Gastroesophageal sphincter (tissue), 4 donors: ENCODE data around the gene SIRPA. TPM values are rescaled to one million over a fixed set of nuclear protein-coding genes. Genes with fewer than 3 reads are reported as not detected.

Source experiments
- ATAC-seq: fragments of 150-250 bp; one replicate; pipeline ENCODE4 v1.9.1; 2016; ENCODE audit warnings: mild to moderate bottlenecking, moderate library complexity
- H3K27ac ChIP-seq, 4 donors: fragments of 200-600 bp; sonication (generic) in 3 of 4; 1 replicate in 3 of 4; 2 replicates in 1 of 4; pipeline ENCODE4 v1.5.1; 2016 to 2019
- H3K27me3 ChIP-seq: fragments of 200-600 bp; sonication (generic); one replicate; pipeline ENCODE4 v1.5.1; 2019
- H3K36me3 ChIP-seq, 2 donors: fragments of 200-600 bp; sonication (generic); one replicate each; pipeline ENCODE4 v1.5.1; 2019; ENCODE audit warnings: control low read depth in 1 of 2
- H3K4me1 ChIP-seq, 3 donors: fragments of 200-600 bp; sonication (generic); 1 replicate in 2 of 3; 2 replicates in 1 of 3; pipeline ENCODE4 v1.5.1; 2016 to 2019; ENCODE audit warnings: control low read depth in 2 of 3
- H3K4me3 ChIP-seq, 2 donors: fragments of 200-600 bp; sonication (generic); one replicate each; pipeline ENCODE4 v1.5.1; 2019; ENCODE audit warnings: mild to moderate bottlenecking in 1 of 2, moderate library complexity in 1 of 2
- H3K9me3 ChIP-seq, 3 donors: fragments of 200-600 bp; sonication (generic); one replicate each; pipeline ENCODE4 v1.5.1; 2017 to 2019; ENCODE audit warnings: control low read depth in 2 of 3
- CTCF ChIP-seq, 4 experiments: fragments of 200-600 bp in 2 of 4; fragments of 450-650 bp in 2 of 4; sonication (generic) in 1 of 4; IDR thresholded peaks; one replicate each; pipeline ENCODE4 v1.5.1; 2017 to 2019; ENCODE audit warnings: antibody characterized with exemption in 4 of 4, mild to moderate bottlenecking in 2 of 4, moderate library complexity in 2 of 4
- EP300 ChIP-seq: sonication (generic); formaldehyde crosslinking; IDR thresholded peaks from one replicate; pipeline ENCODE4 v1.6.1; 2017; ENCODE audit warnings: antibody characterized with exemption, mild to moderate bottlenecking
- POLR2A ChIP-seq, 2 donors: fragments of 450-650 bp; IDR thresholded peaks; one replicate each; pipeline ENCODE4 v1.6.1; 2017; ENCODE audit warnings: antibody characterized with exemption in 2 of 2, mild to moderate bottlenecking in 2 of 2, moderate library complexity in 1 of 2
- POLR2AphosphoS5 ChIP-seq: sonication (generic); formaldehyde crosslinking; IDR thresholded peaks from one replicate; pipeline ENCODE4 v1.6.1; 2017; ENCODE audit warnings: antibody characterized with exemption
- WGBS, 2 donors: methylation state at CpG; one replicate each; pipeline ENCODE4 v1.1.5; 2018; ENCODE audit warnings: low coverage in 1 of 2; 5-methylcytosine and 5-hydroxymethylcytosine counted together
- total RNA-seq, 4 donors: library from RNA; depleted of rRNA; stranded (reverse); fragments of >200 nt; gene quantifications; one replicate each; pipeline ENCODE4 v1.1.0, GENCODE V29; 2016

SIRPA gene
- total RNA-seq, 4 donors from 2014 or later, result 11.7 to 31.7 (median 27.4) TPM

- Histone ChIP-seq H3K36me3 (no peaks in the 10 kb centered on the region), H3K27me3 (no peaks in the 10 kb centered on the region), H3K9me3 (no peaks in the 10 kb centered on the region), H3K4me3 (peak overlapping the region; percentile 80 to 83), H3K27ac (peak overlapping the region; percentile 84 to 99 (median 96)), H3K4me1 (peaks cover 0 to 80% (median 7%) of the 10 kb centered on the region in 3 donors)
- WGBS, 2 donors, result 29 to 70% methylated on average over 2 to 8 of the region's 24 CpGs
- ATAC-seq, result peak; percentile 34
- TF ChIP-seq POLR2AphosphoS5 (no peak), EP300 (no peak), POLR2A (IDR thresholded peaks at IDR 0.05) (no peak), CTCF (IDR thresholded peaks at IDR 0.05) (no peak)
Measured at GRCh38 chr20:1895674-1896483, 672 bp downstream of the SIRPA start.

GRCh38 chr20:1896484-1897258, 1.5 kb downstream of the SIRPA start:
- 54 to 70% methylated on average over 3 to 6 of the region's 12 CpGs for WGBS, 2 donors
- peaks cover 0 to 81% (median 7%) of the 10 kb centered on the region in 3 donors for H3K4me1 ChIP-seq
- TF ChIP-seq EP300 (no peak), CTCF (IDR thresholded peaks at IDR 0.05) (no peak), POLR2A (IDR thresholded peaks at IDR 0.05) (no peak)
- H3K9me3 ChIP-seq, result no peaks in the 10 kb centered on the region
- no peak for ATAC-seq
- H3K36me3 ChIP-seq, result no peaks in the 10 kb centered on the region
- no peaks in the 10 kb centered on the region for H3K27me3 ChIP-seq
- H3K27ac ChIP-seq, result peak overlapping the region in 3 of 4 donors; percentile 22 to 96 (median 95)
- peak overlapping the region in 1 of 2 donors; percentile 83 for H3K4me3 ChIP-seq

GRCh38 chr20:1897541-1897940, 2.3 kb downstream of the SIRPA start:
- H3K36me3 ChIP-seq, result peaks cover 0 to 5% of the 10 kb centered on the region in 2 donors
- H3K27ac ChIP-seq, result peak overlapping the region in 3 of 4 donors; percentile 48 to 96 (median 95)
- ATAC-seq, result no peak
- peaks cover 0 to 73% (median 7%) of the 10 kb centered on the region in 3 donors for H3K4me1 ChIP-seq
- no peaks in the 10 kb centered on the region for H3K9me3 ChIP-seq
- no peaks in the 10 kb centered on the region for H3K27me3 ChIP-seq
- peak overlapping the region in 1 of 2 donors; percentile 8 for H3K4me3 ChIP-seq
- 70 to 81% methylated on average over 2 of the region's 2 CpGs for WGBS, 2 donors
- TF ChIP-seq POLR2AphosphoS5 (no peak), EP300 (no peak), CTCF (IDR thresholded peaks at IDR 0.05) (no peak), POLR2A (IDR thresholded peaks at IDR 0.05) (no peak)

- Histone ChIP-seq H3K9me3 (no peaks in the 10 kb centered on the region), H3K27me3 (no peaks in the 10 kb centered on the region), H3K4me3 (peak overlapping the region in 1 of 2 donors; percentile 8), H3K4me1 (peaks cover 0 to 69% (median 7%) of the 10 kb centered on the region in 3 donors), H3K36me3 (peaks cover 0 to 5% of the 10 kb centered on the region in 2 donors), H3K27ac (peak overlapping the region in 3 of 4 donors; percentile 48 to 96 (median 95))
- ATAC-seq, result no peak
- WGBS, 2 donors, result 59 to 72% methylated on average over 7 to 8 of the region's 11 CpGs
- no peak for TF ChIP-seq POLR2A (IDR thresholded peaks at IDR 0.05)
- TF ChIP-seq EP300, result no peak
- TF ChIP-seq CTCF (IDR thresholded peaks at IDR 0.05), result no peak
- TF ChIP-seq POLR2AphosphoS5, result no peak
Measured at GRCh38 chr20:1897965-1898464, 2.8 kb downstream of the SIRPA start.
